Measurements from ENCODE around the gene FAM174C. TPM values are rescaled to one million over a fixed set of nuclear protein-coding genes. Genes with fewer than 3 reads are reported as not detected.

Gene FAM174C
- total RNA-seq, 1 experiment from 2014 or later = 156 TPM

- no peak for DNase-seq (ENCODE audit: low spot score)
These were observed 25.3 kb upstream of the FAM174C start for GRCh38 chr19:1249990-1250436.

- DNase-seq (ENCODE audit: low spot score) = no peak
These were observed 24.7 kb upstream of the FAM174C start for GRCh38 chr19:1250437-1251260.

GRCh38 chr19:1251330-1252220 is 23.8 kb upstream of the FAM174C start:
- peak; percentile 65 for DNase-seq (ENCODE audit: low spot score)

GRCh38 chr19:1252221-1252820 is 23.0 kb upstream of the FAM174C start:
- DNase-seq (ENCODE audit: low spot score) = peak; percentile 69

GRCh38 chr19:1252821-1253513 is 22.4 kb upstream of the FAM174C start:
- DNase-seq (ENCODE audit: low spot score) = peak; percentile 78

- peak; percentile 68 for DNase-seq (ENCODE audit: low spot score)
These were observed 21.7 kb upstream of the FAM174C start for GRCh38 chr19:1253514-1254080.

- DNase-seq (ENCODE audit: low spot score) = peak; percentile 4
These were observed 21.2 kb upstream of the FAM174C start for GRCh38 chr19:1254081-1254527.

- no peak for DNase-seq (ENCODE audit: low spot score)
These were observed 20.7 kb upstream of the FAM174C start for GRCh38 chr19:1254530-1255185.

GRCh38 chr19:1255186-1256161 is 19.9 kb upstream of the FAM174C start:
- no peak for DNase-seq (ENCODE audit: low spot score)

- no peak for DNase-seq (ENCODE audit: low spot score)
These were observed 18.5 kb upstream of the FAM174C start for GRCh38 chr19:1256646-1257474.

- DNase-seq (ENCODE audit: low spot score) = no peak
These were observed 17.7 kb upstream of the FAM174C start for GRCh38 chr19:1257475-1258162.

GRCh38 chr19:1258163-1258492 is 17.2 kb upstream of the FAM174C start:
- DNase-seq (ENCODE audit: low spot score) = no peak

GRCh38 chr19:1258707-1259205 is 16.6 kb upstream of the FAM174C start:
- no peak for DNase-seq (ENCODE audit: low spot score)

- DNase-seq (ENCODE audit: low spot score) = peak; percentile 72
These were observed 16.0 kb upstream of the FAM174C start for GRCh38 chr19:1259206-1259875.

GRCh38 chr19:1259876-1260748 is 15.2 kb upstream of the FAM174C start:
- DNase-seq (ENCODE audit: low spot score) = no peak
